GM12801 (cell line): ENCODE measurements around the gene PMPCA.

Experiments used
- TF ChIP-seq, protein P1 (sequence below): IDR thresholded peaks from one replicate; pipeline ENCODE4 v1.5.1; 2011; ENCODE audit warnings: control low read depth; ENCODE audit not compliant: insufficient read length; ENCODE audit errors: extremely low read depth

Gene PMPCA

DNA sequence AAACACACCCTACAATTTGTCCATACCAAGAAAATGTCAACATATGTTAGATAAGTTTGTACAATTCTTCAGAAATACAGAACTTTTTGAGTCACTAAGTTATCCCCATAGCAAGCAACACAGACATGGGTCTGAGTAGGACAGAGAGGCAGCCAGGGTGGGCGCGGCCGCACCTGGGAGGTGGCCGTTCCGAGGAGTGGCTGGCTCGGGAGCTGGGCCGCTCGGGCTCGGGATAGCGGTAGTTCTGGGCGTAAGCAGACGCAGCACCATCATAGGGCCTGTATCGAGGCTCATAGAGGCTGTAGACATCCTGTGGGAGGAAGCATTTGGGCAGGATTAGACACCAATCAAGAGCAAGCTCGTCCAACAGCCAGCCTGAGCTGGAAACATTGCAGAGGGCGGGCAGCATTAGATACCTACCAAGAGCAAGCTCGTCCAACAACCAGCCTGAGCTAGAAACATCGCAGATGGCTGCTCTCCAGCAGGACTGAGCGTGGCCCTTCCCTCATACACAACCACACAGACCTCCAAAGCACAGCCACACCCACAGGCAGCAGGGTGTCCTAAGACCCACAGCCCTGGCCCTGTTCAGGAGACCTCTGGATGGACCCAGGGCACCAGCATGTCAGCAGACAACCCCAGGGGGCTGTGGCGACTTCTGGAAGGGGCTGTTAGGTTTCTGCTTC lies 61.5 kb downstream of the PMPCA start:
- TF ChIP-seq, protein P1, sequence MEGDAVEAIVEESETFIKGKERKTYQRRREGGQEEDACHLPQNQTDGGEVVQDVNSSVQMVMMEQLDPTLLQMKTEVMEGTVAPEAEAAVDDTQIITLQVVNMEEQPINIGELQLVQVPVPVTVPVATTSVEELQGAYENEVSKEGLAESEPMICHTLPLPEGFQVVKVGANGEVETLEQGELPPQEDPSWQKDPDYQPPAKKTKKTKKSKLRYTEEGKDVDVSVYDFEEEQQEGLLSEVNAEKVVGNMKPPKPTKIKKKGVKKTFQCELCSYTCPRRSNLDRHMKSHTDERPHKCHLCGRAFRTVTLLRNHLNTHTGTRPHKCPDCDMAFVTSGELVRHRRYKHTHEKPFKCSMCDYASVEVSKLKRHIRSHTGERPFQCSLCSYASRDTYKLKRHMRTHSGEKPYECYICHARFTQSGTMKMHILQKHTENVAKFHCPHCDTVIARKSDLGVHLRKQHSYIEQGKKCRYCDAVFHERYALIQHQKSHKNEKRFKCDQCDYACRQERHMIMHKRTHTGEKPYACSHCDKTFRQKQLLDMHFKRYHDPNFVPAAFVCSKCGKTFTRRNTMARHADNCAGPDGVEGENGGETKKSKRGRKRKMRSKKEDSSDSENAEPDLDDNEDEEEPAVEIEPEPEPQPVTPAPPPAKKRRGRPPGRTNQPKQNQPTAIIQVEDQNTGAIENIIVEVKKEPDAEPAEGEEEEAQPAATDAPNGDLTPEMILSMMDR, result no peak

DNA sequence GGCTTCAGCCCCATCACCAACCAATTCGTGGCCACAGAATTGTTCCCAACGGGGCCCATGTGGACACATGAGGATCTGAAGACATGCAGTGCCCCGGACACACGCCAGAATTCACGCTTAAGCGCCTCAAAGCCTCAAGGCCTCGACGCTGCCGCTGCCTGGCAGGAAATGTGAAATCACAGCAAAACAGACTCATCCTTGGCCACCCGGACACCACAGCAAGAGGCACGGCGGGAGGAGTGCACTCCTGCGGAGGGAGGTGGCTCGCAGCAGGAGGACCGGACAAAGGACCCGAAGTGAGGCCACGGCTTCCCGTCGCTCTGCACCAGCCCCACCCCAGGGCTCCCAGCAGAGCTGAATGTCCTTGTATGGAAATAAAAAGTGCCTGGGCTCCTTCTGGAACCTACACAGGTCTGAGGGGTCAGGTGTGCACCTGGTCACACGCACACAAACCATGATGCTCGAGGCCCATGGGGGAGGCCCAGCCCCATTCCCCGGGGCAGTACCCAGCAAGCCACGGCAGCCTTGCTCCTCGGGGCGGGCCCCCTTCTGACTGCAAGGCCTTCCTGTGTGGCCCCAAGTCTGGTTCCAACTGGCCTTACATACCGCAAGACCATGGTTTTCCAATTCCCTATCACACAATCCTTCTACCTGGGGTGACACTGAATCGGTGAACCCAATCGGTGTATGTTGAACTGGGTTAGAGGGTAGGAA lies 62.3 kb downstream of the PMPCA start:
- TF ChIP-seq, protein P1, result no peak

DNA sequence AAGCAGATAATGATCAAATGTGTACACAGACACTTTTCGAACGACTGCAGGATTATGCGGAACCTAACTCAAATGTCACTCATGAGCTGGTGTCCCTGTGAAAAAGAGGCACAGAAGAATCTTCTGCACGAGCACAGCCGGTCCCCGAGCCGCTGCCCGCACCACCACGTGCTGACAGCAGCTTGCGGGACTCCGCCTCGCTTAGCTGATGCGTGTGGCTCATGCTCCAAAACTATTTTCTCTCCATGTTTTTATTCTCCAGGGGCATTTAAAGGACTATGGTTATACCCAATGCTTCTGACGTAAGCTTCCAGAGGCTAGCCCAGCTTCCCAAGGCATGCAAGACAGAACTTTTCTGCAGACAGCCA lies 62.9 kb downstream of the PMPCA start:
- TF ChIP-seq, protein P1, result no peak
